ENCODE results near the gene CA11. TPM values are rescaled to one million over a fixed set of nuclear protein-coding genes. Genes with fewer than 3 reads are reported as not detected.

CA11 gene
- total and polyA plus RNA-seq, 9 of the 15 experiments (the other 6 are each of a cell fraction or from before 2014, with no cell fraction given): 2.9 to 19.9 (median 8.3) TPM

- TF ChIP-seq ZNF277 (CRISPR knock-in tag; IDR thresholded peaks at IDR 0.05; ENCODE audit: borderline replicate concordance): no peak
- TF ChIP-seq MYC (IDR thresholded peaks at IDR 0.05; ENCODE audit: low read depth, low read length): no peak
- TF ChIP-seq MYC (CRISPR knock-in tag; IDR thresholded peaks at IDR 0.05; ENCODE audit: borderline replicate concordance, low read depth): 0 out of 2 replicates have a peak, but pooled peaks have one; percentile 7
- TF ChIP-seq DPF2 (IDR thresholded peaks at IDR 0.05): peak; percentile 76
- peak; percentile 74; the same call in 1 of the 2 replicates for TF ChIP-seq DNMT1 (IDR thresholded peaks at IDR 0.05)
- TF ChIP-seq ESRRA (IDR thresholded peaks at IDR 0.05; ENCODE audit: borderline replicate concordance, low read depth): peak; percentile 41; the same call in 1 of the 2 replicates
- peak; percentile 93 for TF ChIP-seq NR2C1 (IDR thresholded peaks at IDR 0.05)
- TF ChIP-seq NR2C1 (tag; IDR thresholded peaks at IDR 0.05): peak; percentile 87
- TF ChIP-seq ZNF232 (CRISPR knock-in tag; IDR thresholded peaks at IDR 0.05): no peak
- TF ChIP-seq HDAC1 (IDR thresholded peaks at IDR 0.05): peak in 1 of 2 experiments; percentile 5; a peak in 1 of 4 replicates
- TF ChIP-seq E2F1 (CRISPR knock-in tag; IDR thresholded peaks at IDR 0.05): no peak
- peak; percentile 60 for TF ChIP-seq SP1 (CRISPR knock-in tag; IDR thresholded peaks at IDR 0.05)
- TF ChIP-seq NUFIP1 (IDR thresholded peaks at IDR 0.05; ENCODE audit: partially characterized antibody): no peak
- TF ChIP-seq C11orf30 (IDR thresholded peaks at IDR 0.05; ENCODE audit: low read depth): 0 out of 2 replicates have a peak, but pooled peaks have one; percentile 8
- peak; percentile 36 for TF ChIP-seq SMARCA4 (IDR thresholded peaks at IDR 0.05)
- TF ChIP-seq MAFF (IDR thresholded peaks at IDR 0.05; ENCODE audit: low read length): peak; percentile 72
- peak; percentile 27; the same call in 1 of the 2 replicates for TF ChIP-seq ZEB2 (IDR thresholded peaks at IDR 0.05)
- TF ChIP-seq SPI1 (IDR thresholded peaks at IDR 0.05; ENCODE audit: borderline replicate concordance, low read depth, low read length): no peak
- peak; percentile 71 to 83; a peak in 3 of 4 replicates for TF ChIP-seq MLLT1 (IDR thresholded peaks at IDR 0.05)
- TF ChIP-seq ZNF263 (CRISPR knock-in tag; IDR thresholded peaks at IDR 0.05; ENCODE audit: borderline replicate concordance): peak; percentile 35; the same call in 1 of the 2 replicates
Measured at GRCh38 chr19:48637948-48638830, 7.8 kb downstream of the CA11 start (continued).

All from K562 (cell line).